HFFc6 (cell line): ENCODE results near the gene JMY. TPM values are rescaled to one million over a fixed set of nuclear protein-coding genes. Genes with fewer than 3 reads are reported as not detected.

ENCODE experiments used
- DNase-seq: peaks from one replicate; pipeline ENCODE4 v3.0.0-alpha.2; 2018
- H3K27ac Mint-ChIP-seq: 2 replicates; pipeline ENCODE4 v1.8.0; 2020; ENCODE audit warnings: mild to moderate bottlenecking, mixed read lengths
- H3K27me3 Mint-ChIP-seq: 2 replicates; pipeline ENCODE4 v1.8.0; 2021; ENCODE audit warnings: mild to moderate bottlenecking, moderate library complexity, mixed read lengths; ENCODE audit not compliant: insufficient read depth
- H3K36me3 Mint-ChIP-seq: 2 replicates; pipeline ENCODE4 v1.8.0; 2021; ENCODE audit warnings: low read depth, mixed read lengths
- H3K4me1 Mint-ChIP-seq: 2 replicates; pipeline ENCODE4 v1.8.0; 2020; ENCODE audit warnings: low read depth, mixed read lengths
- H3K4me3 Mint-ChIP-seq: 2 replicates; pipeline ENCODE4 v1.8.0; 2020; ENCODE audit warnings: mild to moderate bottlenecking, moderate library complexity, mixed read lengths
- H3K9me3 Mint-ChIP-seq: 2 replicates; pipeline ENCODE4 v1.8.0; 2020; ENCODE audit warnings: mild to moderate bottlenecking, mixed read lengths
- total RNA-seq, 6 experiments: library from RNA; stranded (reverse); fragmentation: NEBNext Ultra II Directional; extraction: Animal tissue kit (Norgen Biotek cat#: 25700); gene quantifications; 2 replicates in 1 of 6; 3 replicates in 5 of 6; pipeline ENCODE4 v1.2.3, GENCODE V29; 2021
- TF ChIP-seq, protein P1 (sequence below): fragments of 200-600 bp; sonication (generic); IDR thresholded peaks from 2 replicates; pipeline ENCODE4 v1.5.0; 2021; ENCODE audit warnings: antibody characterized with exemption, mild to moderate bottlenecking

JMY gene
- total RNA-seq, 6 experiments from 2014 or later, result 5.0 to 9.7 (median 5.6) TPM

DNA sequence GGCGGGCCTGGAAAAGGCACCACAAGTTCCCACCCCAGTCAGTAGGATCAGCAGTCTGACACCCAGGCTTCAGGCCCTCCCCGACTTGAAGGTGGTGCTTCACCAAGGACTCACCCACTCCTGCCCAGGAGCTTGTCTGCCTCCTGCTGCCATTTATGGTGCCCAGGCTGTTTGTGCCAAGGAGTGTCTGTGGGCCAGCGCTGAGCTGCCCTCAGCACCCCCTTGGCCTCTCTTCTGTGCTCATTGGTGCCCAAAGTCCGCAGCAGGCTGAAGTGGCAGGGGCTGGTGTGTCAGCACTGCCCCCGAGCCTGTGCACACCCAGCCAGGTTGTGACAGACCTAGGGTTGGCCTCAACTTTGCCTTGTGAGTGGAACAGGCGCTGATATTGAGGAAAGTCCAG, 23.5 kb downstream of the JMY start:
- TF ChIP-seq, protein P1, sequence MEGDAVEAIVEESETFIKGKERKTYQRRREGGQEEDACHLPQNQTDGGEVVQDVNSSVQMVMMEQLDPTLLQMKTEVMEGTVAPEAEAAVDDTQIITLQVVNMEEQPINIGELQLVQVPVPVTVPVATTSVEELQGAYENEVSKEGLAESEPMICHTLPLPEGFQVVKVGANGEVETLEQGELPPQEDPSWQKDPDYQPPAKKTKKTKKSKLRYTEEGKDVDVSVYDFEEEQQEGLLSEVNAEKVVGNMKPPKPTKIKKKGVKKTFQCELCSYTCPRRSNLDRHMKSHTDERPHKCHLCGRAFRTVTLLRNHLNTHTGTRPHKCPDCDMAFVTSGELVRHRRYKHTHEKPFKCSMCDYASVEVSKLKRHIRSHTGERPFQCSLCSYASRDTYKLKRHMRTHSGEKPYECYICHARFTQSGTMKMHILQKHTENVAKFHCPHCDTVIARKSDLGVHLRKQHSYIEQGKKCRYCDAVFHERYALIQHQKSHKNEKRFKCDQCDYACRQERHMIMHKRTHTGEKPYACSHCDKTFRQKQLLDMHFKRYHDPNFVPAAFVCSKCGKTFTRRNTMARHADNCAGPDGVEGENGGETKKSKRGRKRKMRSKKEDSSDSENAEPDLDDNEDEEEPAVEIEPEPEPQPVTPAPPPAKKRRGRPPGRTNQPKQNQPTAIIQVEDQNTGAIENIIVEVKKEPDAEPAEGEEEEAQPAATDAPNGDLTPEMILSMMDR, result no peak
- DNase-seq, result no peak
- no peak overlapping the region for H3K4me3 Mint-ChIP-seq
- no peak overlapping the region for H3K27ac Mint-ChIP-seq
- H3K27me3 Mint-ChIP-seq, result no peaks in the 10 kb centered on the region; the same call in 1 of the 2 replicates
- H3K9me3 Mint-ChIP-seq, result no peaks in the 10 kb centered on the region
- H3K36me3 Mint-ChIP-seq, result no peaks in the 10 kb centered on the region
- H3K4me1 Mint-ChIP-seq, result peaks cover 8% of the 10 kb centered on the region

DNA sequence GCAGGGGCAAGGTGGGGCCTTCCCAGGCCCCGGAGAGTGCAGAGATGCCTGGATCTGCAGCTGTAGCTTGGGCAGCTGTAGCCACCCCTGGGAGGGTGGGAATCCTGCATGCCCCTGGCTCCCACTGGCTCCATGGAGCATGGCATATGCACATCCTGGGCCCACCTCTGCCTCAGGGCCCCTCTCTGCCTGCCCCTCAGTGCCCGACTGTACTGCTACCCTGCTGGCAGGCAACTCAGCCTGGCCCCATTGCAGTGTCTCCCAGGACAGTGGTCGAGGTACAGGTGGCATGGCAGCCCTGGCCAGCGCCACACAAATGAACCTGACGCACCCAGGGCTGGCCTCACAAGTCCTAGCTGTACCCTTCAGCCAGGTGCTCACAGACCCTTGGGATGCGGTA, 23.9 kb downstream of the JMY start:
- no peak overlapping the region for H3K27ac Mint-ChIP-seq
- H3K9me3 Mint-ChIP-seq, result no peaks in the 10 kb centered on the region
- TF ChIP-seq, protein P1, result no peak
- no peak overlapping the region for H3K4me3 Mint-ChIP-seq
- no peaks in the 10 kb centered on the region; the same call in 1 of the 2 replicates for H3K27me3 Mint-ChIP-seq
- DNase-seq, result no peak
- no peaks in the 10 kb centered on the region for H3K36me3 Mint-ChIP-seq
- H3K4me1 Mint-ChIP-seq, result peaks cover 8% of the 10 kb centered on the region

DNA sequence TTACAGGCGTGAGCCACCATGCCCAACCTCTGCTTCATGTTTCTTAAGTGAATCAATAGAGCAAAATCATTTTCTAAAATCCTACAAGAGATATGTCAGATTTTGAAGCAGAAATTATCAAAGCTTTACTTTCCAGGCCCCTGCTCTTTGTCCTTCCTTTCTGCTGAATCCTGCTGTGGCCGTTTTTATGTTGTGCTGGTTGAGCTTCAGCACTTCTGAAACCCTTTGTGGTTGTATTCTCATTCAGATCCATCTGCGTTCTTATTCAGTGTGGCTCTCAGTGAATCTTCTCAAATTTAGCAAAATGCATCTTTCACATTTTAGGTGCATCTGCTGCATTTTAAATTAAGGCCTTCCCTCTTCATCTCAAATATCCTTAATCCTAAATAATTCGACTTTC, 26.0 kb downstream of the JMY start:
- no peaks in the 10 kb centered on the region for H3K36me3 Mint-ChIP-seq
- H3K27me3 Mint-ChIP-seq, result no peaks in the 10 kb centered on the region; the same call in 1 of the 2 replicates
- no peak overlapping the region for H3K4me3 Mint-ChIP-seq
- DNase-seq, result no peak
- no peak overlapping the region for H3K27ac Mint-ChIP-seq
- no peaks in the 10 kb centered on the region for H3K4me1 Mint-ChIP-seq
- TF ChIP-seq, protein P1, result no peak
- no peaks in the 10 kb centered on the region for H3K9me3 Mint-ChIP-seq

DNA sequence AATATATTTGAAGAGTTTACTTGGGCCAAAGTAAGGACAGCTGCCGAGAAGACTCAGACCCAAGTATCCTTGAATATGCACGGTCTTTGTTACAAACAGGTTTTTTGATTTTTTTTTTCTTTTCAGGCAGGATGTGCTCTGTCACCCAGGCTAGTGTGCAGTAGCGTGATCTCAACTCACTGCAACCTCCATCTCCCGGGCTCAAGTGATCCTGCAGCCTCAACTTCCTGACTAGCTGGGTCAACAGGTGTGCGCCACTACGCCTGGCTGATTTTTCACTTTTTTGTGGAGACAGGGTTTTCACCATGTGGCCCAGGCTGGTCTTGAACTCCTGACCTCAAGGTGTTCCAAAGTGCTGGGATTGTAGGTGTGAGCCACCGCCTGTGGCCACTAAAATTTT, 27.4 kb downstream of the JMY start:
- no peak for DNase-seq
- Mint-ChIP-seq H3K4me3 (no peak overlapping the region), H3K4me1 (no peaks in the 10 kb centered on the region), H3K36me3 (no peaks in the 10 kb centered on the region), H3K27me3 (no peaks in the 10 kb centered on the region; the same call in 1 of the 2 replicates), H3K27ac (no peak overlapping the region), H3K9me3 (no peaks in the 10 kb centered on the region)
- TF ChIP-seq, protein P1, result no peak

DNA sequence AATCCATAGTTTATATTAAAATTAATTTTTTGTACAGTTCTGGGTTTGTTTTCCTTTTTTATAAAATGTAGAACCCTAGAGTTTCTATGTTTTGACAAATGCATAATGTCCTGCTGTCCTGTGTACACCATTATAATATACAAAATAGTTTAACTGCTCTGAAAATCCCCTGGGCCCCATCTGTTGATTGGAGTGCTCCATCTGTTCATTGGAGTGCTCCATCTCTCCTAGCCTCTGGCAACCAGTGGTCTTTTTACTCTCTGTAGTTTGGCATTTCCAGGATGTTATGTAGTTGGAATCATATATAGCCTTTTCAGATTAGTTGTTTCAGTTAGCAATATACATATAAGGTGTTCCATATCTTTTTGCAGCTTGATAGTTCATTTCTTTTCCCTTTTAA, 31.2 kb downstream of the JMY start:
- Mint-ChIP-seq H3K4me1 (no peaks in the 10 kb centered on the region), H3K27ac (no peak overlapping the region), H3K36me3 (no peaks in the 10 kb centered on the region), H3K4me3 (no peak overlapping the region), H3K9me3 (no peaks in the 10 kb centered on the region), H3K27me3 (no peaks in the 10 kb centered on the region)
- no peak for DNase-seq
- TF ChIP-seq, protein P1, result no peak

DNA sequence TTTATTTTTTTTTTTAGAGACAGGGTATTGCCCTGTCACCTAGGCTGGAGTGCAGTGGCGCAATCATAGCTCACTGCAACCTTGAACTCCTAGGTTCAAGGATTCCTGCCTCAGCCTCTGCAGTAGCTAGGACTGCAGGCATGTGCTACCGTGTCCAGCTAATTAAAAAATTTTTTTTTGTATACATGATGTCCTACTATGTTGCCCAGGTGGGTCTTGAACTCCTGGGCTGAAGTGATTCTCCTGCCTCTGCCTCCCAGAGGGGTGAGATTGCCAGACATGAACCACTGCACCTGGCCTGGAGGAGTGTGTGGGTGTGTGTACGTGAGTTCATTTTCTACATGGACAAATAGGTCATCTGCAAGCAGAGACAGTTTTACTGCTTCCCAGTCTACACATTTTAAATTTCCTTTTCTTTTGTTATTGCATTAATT, 33.8 kb downstream of the JMY start:
- TF ChIP-seq, protein P1, result no peak
- H3K27me3 Mint-ChIP-seq, result no peaks in the 10 kb centered on the region
- no peak for DNase-seq
- no peak overlapping the region for H3K27ac Mint-ChIP-seq
- no peak overlapping the region for H3K4me3 Mint-ChIP-seq
- H3K4me1 Mint-ChIP-seq, result no peaks in the 10 kb centered on the region
- no peaks in the 10 kb centered on the region for H3K36me3 Mint-ChIP-seq
- H3K9me3 Mint-ChIP-seq, result no peaks in the 10 kb centered on the region
